PFSK-1 (cell line): ENCODE results near the gene OR6V1.

Experiments used
- FOXP2 ChIP-seq: optimal IDR thresholded peaks from 2 replicates; pipeline ENCODE3; 2011; ENCODE audit warnings: borderline replicate concordance, control low read depth, inconsistent platforms; ENCODE audit not compliant: insufficient read depth; ENCODE audit errors: extremely low read length, extremely low read depth
- POLR2AphosphoS5 ChIP-seq: IDR thresholded peaks from 2 replicates; pipeline ENCODE4 v1.6.1; 2012; ENCODE audit warnings: low read depth, mild to moderate bottlenecking, control low read depth, low read length, moderate library complexity
- REST ChIP-seq, 2 experiments: IDR thresholded peaks; 2 replicates each; pipeline versions ENCODE4 v1.6.1 to v1.8.0; 2011 to 2012; ENCODE audit warnings: low read depth in 2 of 2, low read length in 2 of 2, control low read depth in 1 of 2, inconsistent platforms in 1 of 2, mild to moderate bottlenecking in 1 of 2, moderate library complexity in 1 of 2; ENCODE audit not compliant: insufficient read depth in 1 of 2
- SIN3A ChIP-seq: IDR thresholded peaks from 2 replicates; pipeline ENCODE4 v1.6.1; 2012; ENCODE audit warnings: mild to moderate bottlenecking, low read length, moderate library complexity, borderline replicate concordance; ENCODE audit not compliant: insufficient read depth
- TAF1 ChIP-seq: IDR thresholded peaks from 2 replicates; pipeline ENCODE4 v1.6.1; 2012; ENCODE audit warnings: low read length, control low read depth, borderline replicate concordance; ENCODE audit not compliant: insufficient read depth

OR6V1 gene

GRCh38 chr7:143008007-143008901, 43.9 kb upstream of the OR6V1 start:
- no peak for TF ChIP-seq SIN3A
- no peak for TF ChIP-seq FOXP2
- TF ChIP-seq TAF1 = no peak
- no peak for TF ChIP-seq POLR2AphosphoS5
- TF ChIP-seq REST (IDR thresholded peaks at IDR 0.05; ENCODE audit: insufficient read depth in 1 of 2, low read depth in 2 of 2, low read length in 2 of 2) = no peak

- TF ChIP-seq FOXP2 (no peak), SIN3A (no peak), REST (IDR thresholded peaks at IDR 0.05; ENCODE audit: insufficient read depth in 1 of 2, low read depth in 2 of 2, low read length in 2 of 2) (no peak), POLR2AphosphoS5 (no peak), TAF1 (no peak)
These were observed 40.1 kb upstream of the OR6V1 start for GRCh38 chr7:143012001-143012400.

DNA sequence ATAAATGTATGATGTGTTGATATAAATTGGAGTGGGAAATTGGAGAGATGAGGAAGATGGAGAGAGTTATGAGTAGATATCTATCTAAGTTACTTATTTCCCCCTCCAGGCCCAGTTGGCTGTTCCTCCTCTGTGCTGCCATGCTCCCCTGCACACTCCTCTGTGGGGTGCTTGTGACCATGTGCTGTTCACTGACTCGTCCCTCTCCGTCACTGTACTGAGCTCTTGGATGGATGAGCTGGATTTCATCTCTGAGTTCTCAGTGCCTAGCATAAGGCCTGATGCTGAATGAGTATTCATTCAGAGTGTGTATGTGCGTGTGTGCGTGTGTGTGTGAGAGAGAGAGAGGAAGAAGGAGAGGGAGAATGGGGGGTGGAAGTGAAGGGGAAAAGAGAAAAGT, 39.7 kb upstream of the OR6V1 start:
- TF ChIP-seq FOXP2 (no peak), POLR2AphosphoS5 (no peak), TAF1 (no peak), REST (IDR thresholded peaks at IDR 0.05; ENCODE audit: insufficient read depth in 1 of 2, low read depth in 2 of 2, low read length in 2 of 2) (no peak), SIN3A (no peak)

DNA sequence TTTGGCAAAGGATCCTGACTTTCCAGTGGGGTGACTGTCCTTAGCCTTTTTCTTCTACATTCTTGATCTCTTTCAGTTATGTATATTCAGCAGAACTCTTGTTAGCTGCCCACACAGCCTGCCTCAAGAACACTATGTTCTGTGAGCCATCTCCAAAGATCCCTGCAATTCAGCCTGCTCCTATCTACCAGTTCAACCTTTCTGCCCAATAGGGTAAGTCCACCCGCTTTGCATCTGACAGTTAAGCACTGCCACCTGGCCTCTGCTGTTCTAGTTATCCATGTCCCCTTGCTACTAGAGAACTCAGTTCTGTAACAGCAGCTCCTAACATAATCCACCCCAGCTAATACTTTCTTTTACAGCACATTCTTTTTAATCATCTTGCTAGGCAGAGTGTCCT, 38.7 kb upstream of the OR6V1 start:
- TF ChIP-seq FOXP2 = no peak
- TF ChIP-seq POLR2AphosphoS5 = no peak
- no peak for TF ChIP-seq REST (IDR thresholded peaks at IDR 0.05; ENCODE audit: insufficient read depth in 1 of 2, low read depth in 2 of 2, low read length in 2 of 2)
- TF ChIP-seq TAF1 = no peak
- TF ChIP-seq SIN3A = no peak
